MM.1S (cell line): ENCODE measurements around the gene CTNNA2.

Source experiments
- DNase-seq: peaks from one replicate; pipeline ENCODE4 v3.0.0-alpha.2; 2015
- H2AFZ ChIP-seq: fragments of 300-600 bp; sonication (generic); 2 replicates; pipeline ENCODE4 v1.6.0; 2016; ENCODE audit warnings: antibody characterized with exemption, low read length
- H3F3A ChIP-seq: fragments of 300-600 bp; sonication (generic); 2 replicates; pipeline ENCODE4 v1.6.1; 2016; ENCODE audit warnings: mild to moderate bottlenecking, antibody characterized with exemption, low read length, moderate library complexity, mixed read lengths; ENCODE audit not compliant: insufficient read depth
- H3K27ac ChIP-seq: fragments of 300-600 bp; sonication (generic); 2 replicates; pipeline ENCODE4 v1.5.1; 2016; ENCODE audit warnings: mild to moderate bottlenecking, low read length
- H3K27me3 ChIP-seq: fragments of 300-600 bp; sonication (generic); replicated peaks from 2 replicates; pipeline ENCODE4 v1.6.0; 2016; ENCODE audit warnings: low read length; ENCODE audit not compliant: insufficient read depth
- H3K36me3 ChIP-seq: fragments of 300-600 bp; sonication (generic); replicated peaks from 2 replicates; pipeline ENCODE4 v1.6.1; 2016; ENCODE audit warnings: mild to moderate bottlenecking, low read length, mixed read lengths; ENCODE audit not compliant: insufficient read depth
- H3K4me1 ChIP-seq: fragments of 300-600 bp; sonication (generic); 2 replicates; pipeline ENCODE4 v1.6.1; 2016; ENCODE audit warnings: low read length, mixed read lengths
- H3K4me2 ChIP-seq: fragments of 300-600 bp; sonication (generic); 2 replicates; pipeline ENCODE4 v1.6.0; 2016; ENCODE audit warnings: low read depth, low read length
- H3K4me3 ChIP-seq: fragments of 300-600 bp; sonication (generic); 2 replicates; pipeline ENCODE4 v1.5.1; 2016; ENCODE audit warnings: low read length, mixed read lengths
- H3K79me2 ChIP-seq: fragments of 300-600 bp; sonication (generic); 2 replicates; pipeline ENCODE4 v1.6.1; 2016; ENCODE audit warnings: mixed run types, low read length, mixed read lengths
- H3K9ac ChIP-seq: fragments of 300-600 bp; sonication (generic); 2 replicates; pipeline ENCODE4 v1.6.1; 2016; ENCODE audit warnings: low read length, mixed read lengths
- H3K9me2 ChIP-seq: fragments of 300-600 bp; sonication (generic); replicated peaks from 2 replicates; pipeline ENCODE4 v1.6.1; 2016; ENCODE audit warnings: mild to moderate bottlenecking, low read length, mixed read lengths; ENCODE audit not compliant: insufficient read depth
- H3K9me3 ChIP-seq: fragments of 300-600 bp; sonication (generic); replicated peaks from 2 replicates; pipeline ENCODE4 v1.6.1; 2016; ENCODE audit warnings: mild to moderate bottlenecking, low read length, mixed read lengths; ENCODE audit not compliant: insufficient read depth
- H4K20me1 ChIP-seq: fragments of 300-600 bp; sonication (generic); 2 replicates; pipeline ENCODE4 v1.6.1; 2016; ENCODE audit warnings: mild to moderate bottlenecking, low read length, moderate library complexity, mixed read lengths; ENCODE audit not compliant: insufficient read depth
- EZH2 ChIP-seq: fragments of 300-600 bp; sonication (generic); optimal IDR thresholded peaks from 2 replicates; pipeline ENCODE3; 2017; ENCODE audit warnings: low read depth, mild to moderate bottlenecking, antibody characterized with exemption, low read length, mixed read lengths
- EZH2phosphoT487 ChIP-seq: fragments of 300-600 bp; sonication (generic); IDR thresholded peaks from 2 replicates; pipeline ENCODE4 v1.6.1; 2018; ENCODE audit warnings: antibody characterized with exemption, low read length
- TF ChIP-seq, protein P1 (sequence below): fragments of 300-600 bp; sonication (generic); IDR thresholded peaks from 2 replicates; pipeline ENCODE4 v1.5.1; 2016; ENCODE audit warnings: antibody characterized with exemption, low read length, mixed read lengths

The CTNNA2 gene

DNA sequence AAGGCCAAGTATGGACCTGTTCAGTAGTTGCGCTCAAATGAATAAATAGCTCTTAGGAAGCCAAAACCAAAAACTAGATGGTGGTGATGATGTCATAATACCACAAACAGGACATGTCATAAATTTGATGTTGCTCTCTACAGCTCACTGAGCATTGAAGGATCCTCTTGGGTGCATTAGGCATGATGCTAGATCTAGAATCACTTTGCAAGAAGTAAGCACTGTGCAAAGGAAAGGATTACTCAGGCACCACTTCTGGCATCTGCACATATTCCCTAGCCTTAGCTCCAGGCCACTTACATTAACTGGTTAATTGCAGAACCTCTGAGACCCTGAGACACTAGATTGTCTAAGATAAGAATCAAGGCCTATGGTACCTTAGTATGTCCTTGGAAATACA lies 733.7 kb downstream of the CTNNA2 start:
- H4K20me1 ChIP-seq: no peaks in the 10 kb centered on the region
- H3K27ac ChIP-seq: no peak overlapping the region
- no peaks in the 10 kb centered on the region for H3K36me3 ChIP-seq
- H3K79me2 ChIP-seq: no peaks in the 10 kb centered on the region
- no peak for DNase-seq
- TF ChIP-seq EZH2phosphoT487 (no peak), EZH2 (no peak)
- TF ChIP-seq, protein P1, sequence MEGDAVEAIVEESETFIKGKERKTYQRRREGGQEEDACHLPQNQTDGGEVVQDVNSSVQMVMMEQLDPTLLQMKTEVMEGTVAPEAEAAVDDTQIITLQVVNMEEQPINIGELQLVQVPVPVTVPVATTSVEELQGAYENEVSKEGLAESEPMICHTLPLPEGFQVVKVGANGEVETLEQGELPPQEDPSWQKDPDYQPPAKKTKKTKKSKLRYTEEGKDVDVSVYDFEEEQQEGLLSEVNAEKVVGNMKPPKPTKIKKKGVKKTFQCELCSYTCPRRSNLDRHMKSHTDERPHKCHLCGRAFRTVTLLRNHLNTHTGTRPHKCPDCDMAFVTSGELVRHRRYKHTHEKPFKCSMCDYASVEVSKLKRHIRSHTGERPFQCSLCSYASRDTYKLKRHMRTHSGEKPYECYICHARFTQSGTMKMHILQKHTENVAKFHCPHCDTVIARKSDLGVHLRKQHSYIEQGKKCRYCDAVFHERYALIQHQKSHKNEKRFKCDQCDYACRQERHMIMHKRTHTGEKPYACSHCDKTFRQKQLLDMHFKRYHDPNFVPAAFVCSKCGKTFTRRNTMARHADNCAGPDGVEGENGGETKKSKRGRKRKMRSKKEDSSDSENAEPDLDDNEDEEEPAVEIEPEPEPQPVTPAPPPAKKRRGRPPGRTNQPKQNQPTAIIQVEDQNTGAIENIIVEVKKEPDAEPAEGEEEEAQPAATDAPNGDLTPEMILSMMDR: no peak
- H3F3A ChIP-seq: no peaks in the 10 kb centered on the region
- no peaks in the 10 kb centered on the region for H3K27me3 ChIP-seq
- no peak overlapping the region for H3K4me3 ChIP-seq
- H2AFZ ChIP-seq: no peak overlapping the region
- no peaks in the 10 kb centered on the region for H3K9me3 ChIP-seq
- H3K4me1 ChIP-seq: no peaks in the 10 kb centered on the region
- H3K9ac ChIP-seq: no peak overlapping the region
- no peak overlapping the region for H3K4me2 ChIP-seq
- no peaks in the 10 kb centered on the region for H3K9me2 ChIP-seq

DNA sequence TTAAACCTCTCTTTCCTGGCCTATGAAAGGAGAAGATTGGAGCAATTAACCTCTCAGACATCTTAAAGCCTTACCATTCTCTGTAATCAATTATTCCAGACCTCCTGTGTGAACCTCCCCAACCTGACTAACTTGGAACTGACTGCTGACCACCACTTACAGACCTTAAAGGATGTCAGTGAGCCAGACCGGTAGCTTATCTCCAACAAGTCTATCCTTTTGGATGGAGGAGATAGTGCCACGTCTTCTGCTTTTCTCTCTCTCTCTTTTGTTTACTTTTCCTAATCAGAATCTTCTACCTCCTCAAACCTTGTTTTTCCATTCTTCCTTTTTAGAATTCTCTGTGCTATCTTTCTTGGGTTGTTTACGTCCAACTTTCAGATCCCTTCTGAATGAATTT lies 734.5 kb downstream of the CTNNA2 start:
- TF ChIP-seq EZH2 (no peak), EZH2phosphoT487 (no peak)
- TF ChIP-seq, protein P1: no peak
- no peak overlapping the region for H3K27ac ChIP-seq
- no peak overlapping the region for H3K9ac ChIP-seq
- no peaks in the 10 kb centered on the region for H3K27me3 ChIP-seq
- H3K4me3 ChIP-seq: no peak overlapping the region
- no peaks in the 10 kb centered on the region for H3K36me3 ChIP-seq
- no peak for DNase-seq
- H3K9me2 ChIP-seq: no peaks in the 10 kb centered on the region
- H3K4me2 ChIP-seq: no peak overlapping the region
- H4K20me1 ChIP-seq: no peaks in the 10 kb centered on the region
- no peak overlapping the region for H2AFZ ChIP-seq
- H3K9me3 ChIP-seq: no peaks in the 10 kb centered on the region
- H3K79me2 ChIP-seq: no peaks in the 10 kb centered on the region
- H3K4me1 ChIP-seq: no peaks in the 10 kb centered on the region
- H3F3A ChIP-seq: no peaks in the 10 kb centered on the region

DNA sequence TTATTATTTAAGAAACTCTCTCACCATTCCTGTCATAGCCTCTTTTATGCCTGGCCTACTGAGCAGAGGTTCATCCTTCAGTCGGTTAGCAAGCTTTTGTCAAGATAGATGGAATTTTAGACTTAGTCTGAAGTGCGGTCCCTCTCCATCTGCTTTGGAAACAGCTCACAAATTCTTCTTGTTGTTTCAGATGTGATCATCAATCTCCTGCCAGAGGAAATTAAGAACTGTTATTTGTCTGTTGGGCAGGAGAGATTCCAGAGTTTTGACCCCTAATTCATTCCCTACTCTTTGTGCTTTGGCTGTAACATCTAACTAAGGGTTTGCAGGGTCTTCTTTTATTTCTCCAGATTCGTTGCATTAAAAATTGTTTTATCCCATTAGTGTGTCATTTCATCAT lies 735.3 kb downstream of the CTNNA2 start:
- no peaks in the 10 kb centered on the region for H3K4me1 ChIP-seq
- H3K27ac ChIP-seq: no peak overlapping the region
- no peak overlapping the region for H2AFZ ChIP-seq
- no peaks in the 10 kb centered on the region for H3K9me3 ChIP-seq
- H3K4me3 ChIP-seq: no peak overlapping the region
- H3K36me3 ChIP-seq: no peaks in the 10 kb centered on the region
- no peak overlapping the region for H3K9ac ChIP-seq
- no peaks in the 10 kb centered on the region for H3K9me2 ChIP-seq
- H4K20me1 ChIP-seq: no peaks in the 10 kb centered on the region
- H3K4me2 ChIP-seq: no peak overlapping the region
- TF ChIP-seq EZH2phosphoT487: no peak
- no peak for TF ChIP-seq EZH2
- TF ChIP-seq, protein P1: no peak
- no peaks in the 10 kb centered on the region for H3K79me2 ChIP-seq
- DNase-seq: no peak
- H3F3A ChIP-seq: no peaks in the 10 kb centered on the region
- H3K27me3 ChIP-seq: no peaks in the 10 kb centered on the region
